ENCODE data around the gene ST8SIA5. TPM values are rescaled to one million over a fixed set of nuclear protein-coding genes. Genes with fewer than 3 reads are reported as not detected.

ST8SIA5 gene
- total and polyA plus RNA-seq, 2 of the 4 experiments (the other 2 are of a cell fraction): 0.03 TPM; not detected in 1

DNA sequence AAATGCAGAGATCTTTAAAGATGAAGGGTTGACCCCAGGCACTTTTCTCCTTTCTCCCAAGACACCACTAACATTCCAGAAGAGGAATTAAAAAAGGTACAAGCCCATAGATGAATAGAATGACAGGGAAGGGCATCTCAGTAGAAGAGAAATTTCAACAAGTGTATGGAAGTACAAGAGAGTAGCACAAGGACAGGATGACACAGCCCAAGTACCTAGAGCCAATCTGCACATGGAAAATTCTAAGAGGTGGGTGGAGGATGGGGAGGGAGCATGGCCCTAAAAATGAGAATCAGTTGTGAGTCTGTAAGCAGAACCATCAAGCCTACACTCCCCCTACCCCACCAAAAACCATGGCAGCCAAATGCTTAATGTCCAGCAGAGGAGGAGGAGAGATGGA is 60.2 kb downstream of the ST8SIA5 start:
- BruUV-seq (replicated peaks): no TSS peak
- CTCF ChIA-PET: no interaction called here

More for the DNA sequence above, 60.2 kb downstream of the ST8SIA5 start:
- TF ChIP-seq SMC3 (IDR thresholded peaks at IDR 0.05; ENCODE audit: low read depth, low read length) (no peak), FOS (IDR thresholded peaks at IDR 0.05; ENCODE audit: low read depth, low read length) (no peak), RFX5 (IDR thresholded peaks at IDR 0.05; ENCODE audit: low read depth, low read length) (no peak), MXI1 (IDR thresholded peaks at IDR 0.05; ENCODE audit: borderline replicate concordance, low read depth, low read length) (no peak)
- no peak overlapping the region for H4K5ac ChIP-seq (ENCODE audit: low read depth, low read length)
- no peak overlapping the region for H2BK20ac ChIP-seq (ENCODE audit: low read depth, low read length)
- no peak overlapping the region for H2AK9ac ChIP-seq (replicated peaks; ENCODE audit: low read depth, low read length, poor library complexity)
- H3K4me1 ChIP-seq (ENCODE audit: control insufficient read depth, insufficient read depth, low read length): no peaks in the 10 kb centered on the region
- H3K56ac ChIP-seq (ENCODE audit: extremely low read depth, insufficient read depth, low read length): no peak overlapping the region
- no peaks in the 10 kb centered on the region for H3K79me1 ChIP-seq (ENCODE audit: low read depth in 1 of 2, low read length in 2 of 2)
- no peak overlapping the region for H2BK120ac ChIP-seq (ENCODE audit: low read depth, low read length)
- H3K4ac ChIP-seq (ENCODE audit: low read depth, low read length): no peak overlapping the region
- no peaks in the 10 kb centered on the region for H3K9me3 ChIP-seq (ENCODE audit: control insufficient read depth, insufficient read depth, low read length)
- H3K23ac ChIP-seq (ENCODE audit: low read depth, low read length): no peak overlapping the region
- intact Hi-C loops (cut with micrococcal nuclease): no loop called here
- H4K8ac ChIP-seq (ENCODE audit: low read depth in 2 of 2, low read length in 2 of 2): no peak overlapping the region
- in situ Hi-C loops (cut with MboI; ENCODE audit: low sequenced_read_pairs): no loop called here
- H3K9ac ChIP-seq (ENCODE audit: low read depth, low read length): no peak overlapping the region
- no peaks in the 10 kb centered on the region for H3K36me3 ChIP-seq (ENCODE audit: control insufficient read depth, insufficient read depth, low read length)
- dilution Hi-C loops (cut with HindIII; ENCODE audit: low sequenced_read_pairs, unreplicated experiment): no loop called here
- no peak overlapping the region for H3K14ac ChIP-seq (replicated peaks; ENCODE audit: low read depth, low read length)
- no peak overlapping the region for H2AK5ac ChIP-seq (ENCODE audit: low read depth, low read length)
- H2AFZ ChIP-seq (replicated peaks; ENCODE audit: low read length, poor library complexity): no peak overlapping the region
- no peak overlapping the region for H2BK15ac ChIP-seq (ENCODE audit: low read depth, low read length)
- DNase-seq: no peak
- no peaks in the 10 kb centered on the region for H4K20me1 ChIP-seq (ENCODE audit: insufficient read depth, low read length)
- peaks cover 3% of the 10 kb centered on the region for H3K27me3 ChIP-seq (ENCODE audit: control insufficient read depth, insufficient read depth, low read length)
- H3K27ac ChIP-seq (ENCODE audit: insufficient read depth, low read length): no peak overlapping the region
- H2BK5ac ChIP-seq (ENCODE audit: low read depth, low read length, poor library complexity, severe bottlenecking): no peak overlapping the region
- POLR2A ChIA-PET (ENCODE audit: unreplicated experiment): no interaction called here
- no peak for ATAC-seq (ENCODE audit: low read depth)
- H3K18ac ChIP-seq (ENCODE audit: low read depth, low read length): no peak overlapping the region
- H3K4me3 ChIP-seq (ENCODE audit: insufficient read depth, low read depth, low read length): no peak overlapping the region
- no peak overlapping the region for H4K91ac ChIP-seq (ENCODE audit: insufficient read depth, low read depth, low read length)
- no peak overlapping the region for H3K4me2 ChIP-seq (ENCODE audit: low read depth, low read length)
- H3K9me1 ChIP-seq (ENCODE audit: insufficient read depth, low read length): no peaks in the 10 kb centered on the region
